ENCODE results near the gene RARB.

- TF ChIP-seq RAD21 (CRISPR knock-in tag; IDR thresholded peaks at IDR 0.05) = no peak
- TF ChIP-seq, protein P1, sequence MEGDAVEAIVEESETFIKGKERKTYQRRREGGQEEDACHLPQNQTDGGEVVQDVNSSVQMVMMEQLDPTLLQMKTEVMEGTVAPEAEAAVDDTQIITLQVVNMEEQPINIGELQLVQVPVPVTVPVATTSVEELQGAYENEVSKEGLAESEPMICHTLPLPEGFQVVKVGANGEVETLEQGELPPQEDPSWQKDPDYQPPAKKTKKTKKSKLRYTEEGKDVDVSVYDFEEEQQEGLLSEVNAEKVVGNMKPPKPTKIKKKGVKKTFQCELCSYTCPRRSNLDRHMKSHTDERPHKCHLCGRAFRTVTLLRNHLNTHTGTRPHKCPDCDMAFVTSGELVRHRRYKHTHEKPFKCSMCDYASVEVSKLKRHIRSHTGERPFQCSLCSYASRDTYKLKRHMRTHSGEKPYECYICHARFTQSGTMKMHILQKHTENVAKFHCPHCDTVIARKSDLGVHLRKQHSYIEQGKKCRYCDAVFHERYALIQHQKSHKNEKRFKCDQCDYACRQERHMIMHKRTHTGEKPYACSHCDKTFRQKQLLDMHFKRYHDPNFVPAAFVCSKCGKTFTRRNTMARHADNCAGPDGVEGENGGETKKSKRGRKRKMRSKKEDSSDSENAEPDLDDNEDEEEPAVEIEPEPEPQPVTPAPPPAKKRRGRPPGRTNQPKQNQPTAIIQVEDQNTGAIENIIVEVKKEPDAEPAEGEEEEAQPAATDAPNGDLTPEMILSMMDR (CRISPR knock-in tag; IDR thresholded peaks at IDR 0.05) = no peak
- TF ChIP-seq ZNF550 (CRISPR knock-in tag; IDR thresholded peaks at IDR 0.05; ENCODE audit: borderline replicate concordance) = no peak
- TF ChIP-seq ZBTB42 (CRISPR knock-in tag; IDR thresholded peaks at IDR 0.05) = no peak
- TF ChIP-seq RFXAP (CRISPR knock-in tag; IDR thresholded peaks at IDR 0.05; ENCODE audit: borderline replicate concordance) = no peak
- no peak for TF ChIP-seq ZSCAN12 (CRISPR knock-in tag; IDR thresholded peaks at IDR 0.05)
- no peak for TF ChIP-seq MXD4 (CRISPR knock-in tag; IDR thresholded peaks at IDR 0.05)
Observed at GRCh38 chr3:25552251-25552650, 124.2 kb downstream of the RARB start.

Data from HepG2 (cell line).